ENCODE measurements around the gene FAM20C.
"Not testable (repeated sequence)": the region's sequence is repeated elsewhere in the genome, so short reads cannot be mapped to it uniquely, and the experiment has no call there.

Gene FAM20C

GRCh38 chr7:258476-259190 lies 66.3 kb downstream of the FAM20C start:
- DNase-seq (ENCODE audit: low spot score) = no peak

DNA sequence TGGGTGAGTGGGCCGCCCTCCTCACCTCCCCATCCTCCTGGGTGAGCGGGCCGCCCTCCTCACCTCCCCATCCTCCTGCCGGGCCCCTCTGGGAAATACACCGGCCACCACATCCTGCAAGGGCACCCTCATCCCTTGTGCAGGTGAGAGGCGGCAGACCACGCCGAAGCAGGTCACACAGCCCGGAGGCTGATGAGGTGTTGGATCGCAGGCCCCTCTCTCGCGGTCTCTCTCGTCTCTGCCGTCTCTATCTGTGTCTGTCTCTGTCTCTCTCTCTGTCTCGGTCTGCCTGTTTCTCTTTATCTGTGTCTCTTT lies 66.8 kb downstream of the FAM20C start:
- no peak for DNase-seq (ENCODE audit: low spot score)

DNA sequence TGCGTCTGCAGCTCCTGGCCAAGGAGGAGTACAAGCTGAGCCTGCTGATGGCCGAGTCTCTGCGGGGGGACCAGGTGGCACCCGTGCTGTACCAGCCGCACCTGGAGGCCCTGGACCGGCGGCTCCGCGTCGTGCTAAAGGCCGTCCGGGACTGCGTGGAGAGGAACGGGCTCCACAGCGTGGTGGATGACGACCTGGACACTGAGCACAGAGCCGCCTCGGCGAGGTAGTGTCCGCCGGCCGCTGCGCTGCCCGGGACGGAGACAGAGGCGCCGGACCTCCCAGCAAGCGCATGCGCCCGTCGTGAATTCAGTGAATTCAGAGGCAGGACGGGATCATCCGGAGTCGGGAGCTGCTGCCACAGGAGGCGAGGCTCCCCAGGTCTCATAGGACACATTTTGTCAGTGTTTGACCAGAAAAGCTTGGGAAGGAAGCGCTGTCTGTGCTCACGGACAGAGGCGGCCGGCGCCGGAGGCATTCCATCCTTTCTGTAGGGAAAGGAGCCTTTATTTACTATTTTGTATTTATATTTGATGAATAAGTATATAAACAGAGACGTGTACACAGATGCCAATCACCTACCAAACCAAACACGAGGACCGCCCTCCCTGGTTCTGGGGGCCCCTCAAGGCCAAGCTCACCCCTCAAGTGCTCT lies 67.5 kb downstream of the FAM20C start:
- DNase-seq (ENCODE audit: low spot score) = no peak

DNA sequence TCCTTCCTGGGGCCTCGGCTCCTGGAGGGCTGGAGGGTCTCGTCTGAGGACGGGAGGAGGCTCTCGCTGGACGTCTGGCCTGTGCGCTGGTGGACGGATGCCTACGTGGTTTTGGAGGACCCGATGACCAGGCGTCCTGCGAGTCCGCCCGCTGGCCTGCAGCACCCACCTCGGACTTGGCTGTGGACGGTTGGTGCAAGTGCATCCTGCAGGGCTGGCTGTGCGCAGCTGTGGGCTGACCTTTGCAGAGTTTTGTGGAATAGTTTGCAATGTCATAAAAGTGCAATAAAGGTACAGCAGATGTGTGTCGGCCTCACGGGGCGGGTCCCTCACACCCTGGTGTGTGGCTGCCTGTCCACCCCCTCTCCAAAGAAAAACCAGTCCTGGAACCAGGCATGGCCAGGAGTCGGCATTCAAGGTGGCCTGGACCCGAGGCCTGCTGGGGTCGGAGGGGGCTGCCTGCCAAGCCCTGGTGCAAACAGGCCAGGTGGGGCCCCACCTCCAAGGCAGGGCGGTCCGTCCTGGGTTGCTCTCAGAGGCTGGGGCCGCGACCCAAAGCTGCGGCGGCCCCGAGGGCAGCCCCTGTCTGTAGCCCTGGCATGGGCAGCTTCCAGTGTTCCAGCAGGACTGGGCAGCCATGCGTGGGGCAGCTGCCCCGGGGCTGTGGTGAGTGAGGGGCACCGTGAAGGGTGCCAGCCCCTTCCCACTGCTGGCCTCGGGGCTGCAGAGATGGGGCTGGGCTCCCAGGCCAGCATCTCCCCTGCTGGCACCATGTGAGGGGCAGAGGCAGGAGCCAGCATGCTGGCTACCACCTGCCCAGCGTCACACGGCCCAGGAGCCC lies 68.3 kb downstream of the FAM20C start:
- DNase-seq (ENCODE audit: low spot score) = no peak

- no peak for DNase-seq (ENCODE audit: low spot score)
Observed at GRCh38 chr7:261341-262250, 69.2 kb downstream of the FAM20C start.

- DNase-seq (ENCODE audit: low spot score) = no peak
Observed at GRCh38 chr7:262251-262572, 69.8 kb downstream of the FAM20C start.

DNA sequence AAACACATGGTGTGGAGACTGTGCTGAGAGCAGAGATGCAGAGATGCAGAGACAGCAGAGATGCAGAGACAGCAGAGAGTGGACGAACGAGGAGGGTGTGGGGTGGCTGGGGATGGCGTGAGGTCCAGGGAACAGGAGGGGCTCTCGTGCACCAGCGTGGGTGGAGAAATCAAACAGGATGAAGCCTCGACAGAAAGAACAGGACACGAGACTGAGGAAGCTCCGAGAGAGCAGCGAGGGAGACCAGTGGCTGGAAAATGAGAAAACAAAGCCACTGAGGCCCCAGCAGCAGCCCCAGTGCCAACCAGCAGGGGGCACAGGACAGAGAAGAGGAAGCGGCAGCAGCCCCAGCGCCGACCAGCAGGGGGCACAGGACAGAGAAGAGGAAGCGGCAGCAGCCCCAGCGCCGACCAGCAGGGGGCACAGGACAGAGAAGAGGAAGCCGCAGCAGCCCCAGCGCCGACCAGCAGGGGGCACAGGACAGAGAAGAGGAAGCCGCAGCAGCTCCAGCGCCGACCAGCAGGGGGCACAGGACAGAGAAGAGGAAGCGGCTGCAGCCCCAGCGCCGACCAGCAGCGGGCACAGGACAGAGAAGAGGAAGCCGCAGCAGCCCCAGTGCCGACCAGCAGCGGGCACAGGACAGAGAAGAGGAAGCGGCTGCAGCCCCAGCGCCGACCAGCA lies 70.4 kb downstream of the FAM20C start:
- DNase-seq (ENCODE audit: low spot score) = not testable (repeated sequence)

GRCh38 chr7:263483-264351 lies 71.3 kb downstream of the FAM20C start:
- not testable (repeated sequence) for DNase-seq (ENCODE audit: low spot score)

DNA sequence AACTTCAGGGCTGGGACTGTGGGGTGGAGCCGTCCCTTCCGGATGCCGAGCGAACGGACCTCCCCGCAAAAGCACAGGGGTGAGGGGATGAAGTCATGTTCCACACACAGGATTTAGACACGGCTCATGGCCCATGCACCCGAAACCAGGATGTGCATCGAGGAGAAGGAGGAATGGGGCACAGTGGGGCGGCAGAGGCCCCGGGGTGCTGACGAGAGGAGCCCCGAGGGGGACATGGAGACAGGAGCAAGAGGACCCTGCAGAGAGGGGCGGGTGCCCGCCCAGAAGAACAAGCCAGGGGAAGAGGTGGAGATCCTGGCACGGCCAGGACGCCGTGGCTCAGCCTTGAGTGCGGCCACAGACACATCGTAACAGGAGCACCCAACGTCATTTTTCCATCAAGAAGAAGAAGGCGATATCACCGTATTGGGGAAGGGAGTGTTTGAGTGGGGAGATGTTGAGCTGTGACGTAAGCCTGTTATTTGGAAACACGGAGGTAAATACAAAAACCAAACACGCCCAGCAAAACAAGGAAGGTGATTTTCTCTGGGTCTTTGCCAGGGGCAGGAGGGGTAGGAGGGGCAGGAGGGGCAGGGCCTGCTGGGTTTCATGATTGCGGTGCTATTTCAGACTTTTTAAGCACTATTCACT lies 72.3 kb downstream of the FAM20C start:
- DNase-seq (ENCODE audit: low spot score) = no peak

DNA sequence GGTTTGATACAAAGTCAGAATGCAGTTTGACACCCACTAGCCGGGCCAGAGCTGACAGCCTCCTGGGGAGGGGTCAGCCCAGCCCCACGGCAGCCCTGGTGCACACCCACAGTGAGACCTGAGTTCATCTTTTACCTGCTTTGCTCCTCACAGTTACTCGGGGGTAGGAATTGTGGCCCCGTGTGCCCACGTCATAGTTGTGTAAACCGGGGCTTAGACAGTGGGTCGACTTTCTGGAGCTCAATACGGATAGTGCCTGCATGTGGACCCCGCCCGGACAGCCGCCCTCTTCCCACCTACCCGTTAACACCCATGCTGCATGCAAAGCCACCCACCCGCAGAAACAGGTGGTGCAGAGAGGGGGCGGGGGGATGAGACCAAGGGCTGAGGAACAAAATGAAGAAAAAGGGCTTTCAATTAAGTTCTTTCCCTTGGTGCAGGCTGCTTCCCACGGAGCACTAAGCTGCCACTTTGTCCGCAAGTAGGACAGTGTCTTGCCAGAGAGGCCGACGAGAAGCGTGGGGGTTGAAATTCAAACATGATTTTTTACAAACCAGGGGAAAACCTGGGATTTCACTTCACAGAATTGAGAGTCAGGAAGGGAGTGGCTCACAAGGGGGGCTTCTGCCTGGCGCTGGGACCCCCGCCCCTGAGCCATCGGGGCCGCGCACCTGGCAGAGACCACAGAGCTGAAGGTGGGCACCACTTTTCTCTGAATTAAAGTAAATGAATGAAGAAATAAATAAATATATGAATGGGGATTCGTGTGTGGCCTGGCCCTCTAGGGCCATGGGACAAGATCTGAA lies 73.0 kb downstream of the FAM20C start:
- no peak for DNase-seq (ENCODE audit: low spot score)

DNA sequence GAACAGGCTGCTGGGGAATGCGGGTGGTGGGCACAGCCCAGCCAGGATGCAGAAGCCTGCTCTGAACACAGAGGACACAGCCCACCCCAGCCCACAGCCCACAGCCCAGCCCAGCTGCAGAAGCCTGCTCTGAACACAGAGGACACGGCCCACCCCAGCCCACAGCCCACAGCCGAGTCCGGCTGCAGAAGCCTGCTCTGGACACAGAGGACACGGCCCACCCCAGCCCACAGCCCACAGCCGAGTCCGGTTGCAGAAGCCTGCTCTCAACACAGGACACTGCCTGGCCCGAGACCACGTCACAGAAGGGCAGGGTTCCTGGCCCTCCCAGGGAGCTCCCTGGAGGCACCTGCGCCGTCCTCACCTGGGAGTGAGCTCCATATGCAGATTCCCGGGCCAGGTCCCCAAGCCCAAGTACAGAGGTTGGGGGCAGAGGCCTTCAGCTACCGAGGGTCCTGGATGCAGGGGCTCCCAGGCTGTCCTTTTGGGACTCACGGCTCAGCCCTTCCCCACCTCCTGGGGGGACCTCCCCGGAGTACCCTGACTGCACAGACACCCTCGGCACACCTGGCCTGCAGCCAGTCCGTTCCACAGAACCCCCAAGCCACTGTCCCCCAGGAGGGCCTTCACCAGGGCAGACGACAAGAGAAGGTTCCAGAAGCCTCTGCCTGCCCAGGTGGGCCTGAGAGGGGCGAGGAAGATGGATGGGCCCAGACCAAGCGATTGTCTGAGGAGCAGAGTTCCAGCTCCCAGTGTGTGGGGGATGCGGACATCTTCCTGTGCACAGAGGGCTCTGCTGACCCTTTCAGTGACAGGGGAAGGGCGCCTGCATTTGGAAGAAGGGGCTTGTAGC lies 73.9 kb downstream of the FAM20C start:
- no peak for DNase-seq (ENCODE audit: low spot score)

- no peak for DNase-seq (ENCODE audit: low spot score)
Observed at GRCh38 chr7:266851-267840, 74.8 kb downstream of the FAM20C start.

DNA sequence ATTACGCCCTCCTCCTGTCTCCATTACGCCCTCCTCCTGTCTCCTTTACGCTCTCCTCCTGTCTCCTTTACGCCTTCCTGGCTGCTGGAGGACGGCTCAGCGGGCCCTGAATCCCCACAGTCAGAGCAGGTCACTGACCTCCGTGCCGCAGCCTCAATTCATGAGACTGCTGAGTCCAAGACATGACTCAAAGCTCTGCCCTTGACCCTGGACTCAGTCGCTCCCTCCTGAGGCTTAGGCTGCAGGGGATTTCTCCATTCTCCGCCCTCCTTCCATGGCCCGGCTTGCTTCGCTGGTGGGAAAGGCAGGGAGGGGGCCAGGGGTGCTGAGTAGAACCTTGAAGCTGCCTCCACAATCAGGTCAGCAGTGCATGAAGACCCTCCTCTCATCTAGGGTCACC lies 76.6 kb downstream of the FAM20C start:
- DNase-seq (ENCODE audit: low spot score) = no peak

DNA sequence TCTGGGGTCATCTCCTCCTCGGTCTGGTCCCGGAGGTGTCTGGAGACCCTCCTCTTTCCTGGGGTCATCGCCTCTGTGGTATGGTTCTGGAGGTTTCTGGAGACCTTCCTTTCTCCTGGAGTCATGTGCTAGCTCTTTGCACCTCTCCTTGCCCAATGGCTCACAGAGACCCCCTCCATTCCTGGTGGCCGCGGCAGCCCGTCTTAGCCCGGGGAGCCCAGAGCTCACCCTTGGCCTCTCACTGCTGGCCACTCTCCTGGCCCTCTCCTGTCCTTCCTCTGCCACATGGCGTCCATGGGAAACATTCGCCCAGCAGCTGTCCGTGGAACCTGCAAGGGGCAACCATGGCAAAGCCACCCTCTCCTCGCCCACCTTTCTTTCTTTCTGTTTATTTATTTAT lies 77.3 kb downstream of the FAM20C start:
- no peak for DNase-seq (ENCODE audit: low spot score)

GRCh38 chr7:270351-270983 lies 78.1 kb downstream of the FAM20C start:
- DNase-seq (ENCODE audit: low spot score) = no peak

DNA sequence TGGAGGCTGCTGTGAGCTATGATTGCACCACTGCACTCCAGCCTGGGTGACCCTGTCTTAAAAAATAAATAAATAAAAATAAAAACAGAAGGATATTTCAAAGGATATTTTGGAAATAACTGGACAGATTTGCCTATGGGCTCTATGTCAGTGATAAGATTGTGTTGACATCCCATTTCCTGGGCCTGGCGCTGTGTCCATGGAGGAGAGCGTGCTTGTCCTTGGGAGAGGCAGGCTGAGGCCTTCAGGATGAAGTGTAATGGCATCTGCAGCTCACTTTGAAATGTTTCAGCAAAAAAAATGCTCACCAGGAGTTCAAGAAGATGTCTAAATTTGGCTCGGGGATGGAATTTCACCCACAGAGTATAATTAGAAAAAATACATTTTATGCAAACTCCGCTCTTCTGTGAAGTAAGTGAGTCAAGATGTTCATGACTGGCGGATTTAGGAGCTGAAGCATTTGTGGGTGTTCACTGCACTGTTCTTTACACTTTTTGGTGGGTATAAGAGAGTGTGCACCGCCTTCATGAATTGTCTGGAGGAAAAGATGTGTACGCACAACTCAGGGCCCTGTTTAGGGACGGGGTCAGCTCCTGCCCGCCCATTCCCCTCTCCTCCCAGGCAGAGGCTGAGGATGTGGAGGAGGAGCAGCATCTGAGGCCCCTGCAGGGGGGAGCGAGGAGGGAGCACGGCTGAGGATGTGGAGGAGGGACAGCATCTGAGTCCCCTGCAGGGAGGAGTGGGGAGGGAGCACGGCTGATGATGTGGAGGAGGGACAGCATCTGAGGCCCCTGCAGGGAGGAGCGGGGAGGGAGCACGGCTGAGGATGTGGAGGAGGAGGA lies 79.1 kb downstream of the FAM20C start:
- DNase-seq (ENCODE audit: low spot score) = no peak
